Measurements from ENCODE around the gene CHDH. TPM values are rescaled to one million over a fixed set of nuclear protein-coding genes. Genes with fewer than 3 reads are reported as not detected.

Gene CHDH
- polyA plus RNA-seq, 1 donor (not counting 4 experiments of a cell fraction or from before 2014, with no cell fraction given), result not detected

- Histone ChIP-seq H3K4me2 (ENCODE audit: control insufficient read depth, extremely low read depth, insufficient read depth, low read depth, low read length) (peak overlapping the region; percentile 85), H3K4me1 (ENCODE audit: control insufficient read depth, extremely low read depth, insufficient read depth, low read length) (peaks cover 4% of the 10 kb centered on the region), H3K9me3 (ENCODE audit: control insufficient read depth, low read depth, low read length) (no peaks in the 10 kb centered on the region), H3K27me3 (ENCODE audit: control insufficient read depth, extremely low read depth, insufficient read depth, low read length) (peaks cover 40% of the 10 kb centered on the region), H3K4me3 (ENCODE audit: control insufficient read depth in 2 of 3, extremely low read depth in 1 of 3, insufficient read depth in 2 of 3, low read depth in 1 of 3, low read length in 3 of 3) (no peak overlapping the region), H4K20me1 (ENCODE audit: control insufficient read depth, extremely low read depth, insufficient read depth, low read length) (no peaks in the 10 kb centered on the region), H2AFZ (ENCODE audit: control insufficient read depth, low read length) (no peak overlapping the region), H3K27ac (ENCODE audit: control insufficient read depth, insufficient read depth, low read length) (no peak overlapping the region), H3K79me2 (ENCODE audit: control insufficient read depth, insufficient read depth, low read length) (no peaks in the 10 kb centered on the region), H3K9ac (ENCODE audit: control insufficient read depth, extremely low read depth, insufficient read depth, low read length) (no peak overlapping the region), H3K36me3 (ENCODE audit: control insufficient read depth in 2 of 2, extremely low read depth in 1 of 2, insufficient read depth in 2 of 2, low read length in 2 of 2) (no peaks in the 10 kb centered on the region), H3K9me1 (ENCODE audit: control insufficient read depth, extremely low read depth, insufficient read depth, low read length) (no peaks in the 10 kb centered on the region)
- FAIRE-seq (no peak), DNase-seq (ENCODE audit: low read depth, low spot score) (no peak)
- TF ChIP-seq, protein P1, sequence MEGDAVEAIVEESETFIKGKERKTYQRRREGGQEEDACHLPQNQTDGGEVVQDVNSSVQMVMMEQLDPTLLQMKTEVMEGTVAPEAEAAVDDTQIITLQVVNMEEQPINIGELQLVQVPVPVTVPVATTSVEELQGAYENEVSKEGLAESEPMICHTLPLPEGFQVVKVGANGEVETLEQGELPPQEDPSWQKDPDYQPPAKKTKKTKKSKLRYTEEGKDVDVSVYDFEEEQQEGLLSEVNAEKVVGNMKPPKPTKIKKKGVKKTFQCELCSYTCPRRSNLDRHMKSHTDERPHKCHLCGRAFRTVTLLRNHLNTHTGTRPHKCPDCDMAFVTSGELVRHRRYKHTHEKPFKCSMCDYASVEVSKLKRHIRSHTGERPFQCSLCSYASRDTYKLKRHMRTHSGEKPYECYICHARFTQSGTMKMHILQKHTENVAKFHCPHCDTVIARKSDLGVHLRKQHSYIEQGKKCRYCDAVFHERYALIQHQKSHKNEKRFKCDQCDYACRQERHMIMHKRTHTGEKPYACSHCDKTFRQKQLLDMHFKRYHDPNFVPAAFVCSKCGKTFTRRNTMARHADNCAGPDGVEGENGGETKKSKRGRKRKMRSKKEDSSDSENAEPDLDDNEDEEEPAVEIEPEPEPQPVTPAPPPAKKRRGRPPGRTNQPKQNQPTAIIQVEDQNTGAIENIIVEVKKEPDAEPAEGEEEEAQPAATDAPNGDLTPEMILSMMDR (optimal IDR thresholded peaks at IDR 0.05 in 1 of 3, IDR thresholded peaks at IDR 0.05 in 1 of 3, conservative IDR thresholded peaks at IDR 0.05 in 1 of 3; ENCODE audit: extremely low read depth in 1 of 3, insufficient read depth in 2 of 3, low read length in 3 of 3), result no peak
- TF ChIP-seq EZH2 (IDR thresholded peaks at IDR 0.05; ENCODE audit: low read length), result no peak
- dilution Hi-C loops (cut with MboI; ENCODE audit: extremely low pct_ligation_motif_present, low sequenced_read_pairs), result no loop called here
These were observed 584 bp upstream of the CHDH start for GRCh38 chr3:53846851-53847155.

DNA sequence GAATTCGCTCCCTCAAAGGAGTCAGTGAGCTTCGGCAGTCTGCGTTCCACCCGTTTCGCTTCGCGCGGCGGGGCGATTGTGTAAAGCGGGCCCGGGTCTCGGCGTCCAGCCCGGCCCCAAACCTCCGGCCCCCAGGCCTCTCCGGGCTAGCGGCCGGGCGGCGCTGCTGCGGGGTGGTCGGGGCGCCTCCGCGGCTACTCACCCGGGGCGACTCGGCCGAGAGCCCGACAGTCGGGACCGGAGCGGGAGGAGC lies 412 bp downstream of the CHDH start:
- dilution Hi-C loops (cut with MboI; ENCODE audit: extremely low pct_ligation_motif_present, low sequenced_read_pairs), result no loop called here
- peak overlapping the region; percentile 46 for H2AFZ ChIP-seq (ENCODE audit: control insufficient read depth, low read length)
- no peak overlapping the region for H3K9ac ChIP-seq (ENCODE audit: control insufficient read depth, extremely low read depth, insufficient read depth, low read length)
- H3K4me3 ChIP-seq (ENCODE audit: control insufficient read depth in 2 of 3, extremely low read depth in 1 of 3, insufficient read depth in 2 of 3, low read depth in 1 of 3, low read length in 3 of 3), result peak overlapping the region; percentile 23 to 61 (median 59)
- no peak for TF ChIP-seq EZH2 (IDR thresholded peaks at IDR 0.05; ENCODE audit: low read length)
- TF ChIP-seq, protein P1 (optimal IDR thresholded peaks at IDR 0.05 in 1 of 3, IDR thresholded peaks at IDR 0.05 in 1 of 3, conservative IDR thresholded peaks at IDR 0.05 in 1 of 3; ENCODE audit: extremely low read depth in 1 of 3, insufficient read depth in 2 of 3, low read length in 3 of 3), result no peak
- no peaks in the 10 kb centered on the region for H3K9me1 ChIP-seq (ENCODE audit: control insufficient read depth, extremely low read depth, insufficient read depth, low read length)
- FAIRE-seq (no peak), DNase-seq (ENCODE audit: low read depth, low spot score) (no peak)
- no peaks in the 10 kb centered on the region for H3K79me2 ChIP-seq (ENCODE audit: control insufficient read depth, insufficient read depth, low read length)
- no peak overlapping the region for H3K27ac ChIP-seq (ENCODE audit: control insufficient read depth, insufficient read depth, low read length)
- peaks cover 40% of the 10 kb centered on the region for H3K27me3 ChIP-seq (ENCODE audit: control insufficient read depth, extremely low read depth, insufficient read depth, low read length)
- H3K4me1 ChIP-seq (ENCODE audit: control insufficient read depth, extremely low read depth, insufficient read depth, low read length), result peaks cover 4% of the 10 kb centered on the region
- H3K36me3 ChIP-seq (ENCODE audit: control insufficient read depth in 2 of 2, extremely low read depth in 1 of 2, insufficient read depth in 2 of 2, low read length in 2 of 2), result no peaks in the 10 kb centered on the region
- no peaks in the 10 kb centered on the region for H4K20me1 ChIP-seq (ENCODE audit: control insufficient read depth, extremely low read depth, insufficient read depth, low read length)
- H3K9me3 ChIP-seq (ENCODE audit: control insufficient read depth, low read depth, low read length), result no peaks in the 10 kb centered on the region
- H3K4me2 ChIP-seq (ENCODE audit: control insufficient read depth, extremely low read depth, insufficient read depth, low read depth, low read length), result peak overlapping the region; percentile 85

All from keratinocyte (primary cell).